Measurements from ENCODE around the gene SYT6.

GRCh38 chr1:114189398-114189797, 35.7 kb upstream of the SYT6 start:
- no peak for TF ChIP-seq CTCF (IDR thresholded peaks at IDR 0.05 in 8 of 11, conservative IDR thresholded peaks at IDR 0.05 in 3 of 11)
- TF ChIP-seq POLR2A (IDR thresholded peaks at IDR 0.05): no peak
